ENCODE results near the gene RGN.

RGN gene

DNA sequence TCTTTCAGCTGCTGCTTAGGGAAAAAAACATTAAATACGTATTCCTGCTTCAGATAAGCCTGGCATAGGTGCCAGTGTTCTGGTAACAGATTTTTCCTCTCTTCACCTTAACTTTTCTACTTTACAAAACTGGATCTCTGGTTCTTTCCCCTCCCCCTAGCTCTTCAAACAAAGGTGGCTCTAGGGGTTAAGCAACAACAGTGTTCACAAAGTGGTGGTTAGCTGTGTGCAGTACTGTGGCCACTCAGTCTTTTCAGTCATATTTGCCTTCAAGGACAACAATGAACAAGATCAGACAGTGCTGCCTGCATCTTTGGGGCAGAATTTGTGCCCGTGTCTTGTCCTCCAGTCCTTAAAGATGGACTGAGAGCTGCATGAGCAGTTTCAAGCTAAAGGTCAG lies 15.1 kb upstream of the RGN start:
- H3F3A ChIP-seq (ENCODE audit: control insufficient read depth, insufficient read depth) = no peaks in the 10 kb centered on the region
- no peaks in the 10 kb centered on the region for H4K20me1 ChIP-seq (ENCODE audit: control insufficient read depth, insufficient read depth, low read depth, low read length)
- TF ChIP-seq, protein P1, sequence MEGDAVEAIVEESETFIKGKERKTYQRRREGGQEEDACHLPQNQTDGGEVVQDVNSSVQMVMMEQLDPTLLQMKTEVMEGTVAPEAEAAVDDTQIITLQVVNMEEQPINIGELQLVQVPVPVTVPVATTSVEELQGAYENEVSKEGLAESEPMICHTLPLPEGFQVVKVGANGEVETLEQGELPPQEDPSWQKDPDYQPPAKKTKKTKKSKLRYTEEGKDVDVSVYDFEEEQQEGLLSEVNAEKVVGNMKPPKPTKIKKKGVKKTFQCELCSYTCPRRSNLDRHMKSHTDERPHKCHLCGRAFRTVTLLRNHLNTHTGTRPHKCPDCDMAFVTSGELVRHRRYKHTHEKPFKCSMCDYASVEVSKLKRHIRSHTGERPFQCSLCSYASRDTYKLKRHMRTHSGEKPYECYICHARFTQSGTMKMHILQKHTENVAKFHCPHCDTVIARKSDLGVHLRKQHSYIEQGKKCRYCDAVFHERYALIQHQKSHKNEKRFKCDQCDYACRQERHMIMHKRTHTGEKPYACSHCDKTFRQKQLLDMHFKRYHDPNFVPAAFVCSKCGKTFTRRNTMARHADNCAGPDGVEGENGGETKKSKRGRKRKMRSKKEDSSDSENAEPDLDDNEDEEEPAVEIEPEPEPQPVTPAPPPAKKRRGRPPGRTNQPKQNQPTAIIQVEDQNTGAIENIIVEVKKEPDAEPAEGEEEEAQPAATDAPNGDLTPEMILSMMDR (IDR thresholded peaks at IDR 0.05; ENCODE audit: low read depth, low read length, poor library complexity, severe bottlenecking) = no peak
- no peak for TF ChIP-seq EZH2phosphoT487 (IDR thresholded peaks at IDR 0.05; ENCODE audit: borderline replicate concordance, low read length)
- H3K9me2 ChIP-seq (replicated peaks; ENCODE audit: control insufficient read depth, low read length) = no peaks in the 10 kb centered on the region
- no peak overlapping the region for H3K4me2 ChIP-seq (ENCODE audit: low read length)
- no peaks in the 10 kb centered on the region for H3K27me3 ChIP-seq (ENCODE audit: control insufficient read depth, low read length)
- no peaks in the 10 kb centered on the region for H3K36me3 ChIP-seq (ENCODE audit: control insufficient read depth, low read length)
- no peaks in the 10 kb centered on the region for H3K4me1 ChIP-seq (ENCODE audit: control insufficient read depth, low read length)
- no peak overlapping the region for H3K4me3 ChIP-seq (ENCODE audit: low read length)
- no peaks in the 10 kb centered on the region for H3K79me2 ChIP-seq (ENCODE audit: control insufficient read depth, low read length)
- no peaks in the 10 kb centered on the region for H3K9me3 ChIP-seq (ENCODE audit: control insufficient read depth, insufficient read depth, low read length)
- H3K27ac ChIP-seq (ENCODE audit: low read depth, low read length) = no peak overlapping the region

DNA sequence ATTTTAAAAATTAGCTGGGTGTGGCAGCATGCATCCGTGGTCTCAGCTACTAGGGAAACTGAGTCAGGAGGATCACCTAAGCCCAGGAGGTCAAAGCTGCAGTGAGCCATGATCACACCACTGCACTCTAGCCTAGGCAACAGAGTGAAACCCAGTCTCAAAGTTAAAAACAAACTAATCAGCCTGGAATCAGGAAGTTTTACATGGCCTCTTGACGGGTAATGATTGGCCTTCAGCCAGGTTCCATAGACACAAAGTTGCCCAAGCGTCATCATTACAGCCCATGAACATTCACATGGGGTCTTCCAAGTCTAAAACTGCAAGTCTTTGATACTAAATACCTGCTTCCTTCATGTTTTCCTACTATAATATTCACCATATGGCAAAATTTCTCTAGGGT lies 10.0 kb upstream of the RGN start:
- TF ChIP-seq, protein P1 (IDR thresholded peaks at IDR 0.05; ENCODE audit: low read depth, low read length, poor library complexity, severe bottlenecking) = no peak
- TF ChIP-seq EZH2phosphoT487 (IDR thresholded peaks at IDR 0.05; ENCODE audit: borderline replicate concordance, low read length) = no peak
- Histone ChIP-seq H3K4me3 (ENCODE audit: low read length) (no peak overlapping the region), H3K27ac (ENCODE audit: low read depth, low read length) (no peak overlapping the region), H3K4me2 (ENCODE audit: low read length) (no peak overlapping the region), H3K27me3 (ENCODE audit: control insufficient read depth, low read length) (no peaks in the 10 kb centered on the region), H4K20me1 (ENCODE audit: control insufficient read depth, insufficient read depth, low read depth, low read length) (no peaks in the 10 kb centered on the region), H3K9me2 (replicated peaks; ENCODE audit: control insufficient read depth, low read length) (no peaks in the 10 kb centered on the region), H3K79me2 (ENCODE audit: control insufficient read depth, low read length) (no peaks in the 10 kb centered on the region), H3F3A (ENCODE audit: control insufficient read depth, insufficient read depth) (no peaks in the 10 kb centered on the region), H3K36me3 (ENCODE audit: control insufficient read depth, low read length) (no peaks in the 10 kb centered on the region), H3K9me3 (ENCODE audit: control insufficient read depth, insufficient read depth, low read length) (no peaks in the 10 kb centered on the region), H3K4me1 (ENCODE audit: control insufficient read depth, low read length) (no peaks in the 10 kb centered on the region)

DNA sequence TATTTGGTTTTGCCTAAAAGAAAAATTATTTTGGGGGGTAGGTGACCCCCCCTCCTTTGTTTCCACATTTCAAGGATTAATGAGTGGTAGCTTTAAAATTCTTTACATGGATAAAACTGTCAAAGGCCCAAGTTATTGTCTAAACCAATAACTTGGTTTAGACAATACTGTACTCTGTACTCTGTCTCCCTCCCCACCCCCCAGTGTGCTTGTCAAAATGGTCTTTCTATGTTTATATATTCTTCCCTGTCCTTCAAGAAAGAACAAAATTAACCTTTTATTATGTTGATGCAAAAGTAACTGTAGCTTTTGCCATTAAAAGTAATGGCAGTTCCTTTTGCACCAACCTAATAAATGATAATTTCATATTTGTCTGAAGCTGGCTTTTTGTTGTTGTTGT lies 9.5 kb upstream of the RGN start:
- Histone ChIP-seq H3K4me1 (ENCODE audit: control insufficient read depth, low read length) (no peaks in the 10 kb centered on the region), H3K27me3 (ENCODE audit: control insufficient read depth, low read length) (no peaks in the 10 kb centered on the region), H3K4me3 (ENCODE audit: low read length) (no peak overlapping the region), H4K20me1 (ENCODE audit: control insufficient read depth, insufficient read depth, low read depth, low read length) (no peaks in the 10 kb centered on the region), H3K36me3 (ENCODE audit: control insufficient read depth, low read length) (no peaks in the 10 kb centered on the region), H3K27ac (ENCODE audit: low read depth, low read length) (no peak overlapping the region), H3K9me3 (ENCODE audit: control insufficient read depth, insufficient read depth, low read length) (no peaks in the 10 kb centered on the region), H3F3A (ENCODE audit: control insufficient read depth, insufficient read depth) (no peaks in the 10 kb centered on the region), H3K4me2 (ENCODE audit: low read length) (no peak overlapping the region), H3K79me2 (ENCODE audit: control insufficient read depth, low read length) (no peaks in the 10 kb centered on the region), H3K9me2 (replicated peaks; ENCODE audit: control insufficient read depth, low read length) (no peaks in the 10 kb centered on the region)
- TF ChIP-seq, protein P1 (IDR thresholded peaks at IDR 0.05; ENCODE audit: low read depth, low read length, poor library complexity, severe bottlenecking) = no peak
- no peak for TF ChIP-seq EZH2phosphoT487 (IDR thresholded peaks at IDR 0.05; ENCODE audit: borderline replicate concordance, low read length)

Data from DOHH2 (cell line).